HFFc6 (cell line): ENCODE data around the gene ZNF574. TPM values are rescaled to one million over a fixed set of nuclear protein-coding genes. Genes with fewer than 3 reads are reported as not detected.
A peak's percentile ranks its signal among the peaks of the same experiment; 100 is the strongest.

Experiments used
- DNase-seq: peaks from one replicate; pipeline ENCODE4 v3.0.0-alpha.2; 2018
- H3K27ac Mint-ChIP-seq: 2 replicates; pipeline ENCODE4 v1.8.0; 2020; ENCODE audit warnings: mild to moderate bottlenecking, mixed read lengths
- H3K27me3 Mint-ChIP-seq: 2 replicates; pipeline ENCODE4 v1.8.0; 2021; ENCODE audit warnings: mild to moderate bottlenecking, moderate library complexity, mixed read lengths; ENCODE audit not compliant: insufficient read depth
- H3K36me3 Mint-ChIP-seq: 2 replicates; pipeline ENCODE4 v1.8.0; 2021; ENCODE audit warnings: low read depth, mixed read lengths
- H3K4me1 Mint-ChIP-seq: 2 replicates; pipeline ENCODE4 v1.8.0; 2020; ENCODE audit warnings: low read depth, mixed read lengths
- H3K4me3 Mint-ChIP-seq: 2 replicates; pipeline ENCODE4 v1.8.0; 2020; ENCODE audit warnings: mild to moderate bottlenecking, moderate library complexity, mixed read lengths
- H3K9me3 Mint-ChIP-seq: 2 replicates; pipeline ENCODE4 v1.8.0; 2020; ENCODE audit warnings: mild to moderate bottlenecking, mixed read lengths
- long read RNA-seq: library from polyadenylated mRNA; unstranded; transcript quantifications from one replicate; pipeline ENCODE4 v2.0.0, GENCODE V29; 2019
- total RNA-seq, 6 experiments: library from RNA; stranded (reverse); fragmentation: NEBNext Ultra II Directional; extraction: Animal tissue kit (Norgen Biotek cat#: 25700); gene quantifications; 2 replicates in 1 of 6; 3 replicates in 5 of 6; pipeline ENCODE4 v1.2.3, GENCODE V29; 2021
- TF ChIP-seq, protein P1 (sequence below): fragments of 200-600 bp; sonication (generic); IDR thresholded peaks from 2 replicates; pipeline ENCODE4 v1.5.0; 2021; ENCODE audit warnings: antibody characterized with exemption, mild to moderate bottlenecking

Gene ZNF574, protein sequence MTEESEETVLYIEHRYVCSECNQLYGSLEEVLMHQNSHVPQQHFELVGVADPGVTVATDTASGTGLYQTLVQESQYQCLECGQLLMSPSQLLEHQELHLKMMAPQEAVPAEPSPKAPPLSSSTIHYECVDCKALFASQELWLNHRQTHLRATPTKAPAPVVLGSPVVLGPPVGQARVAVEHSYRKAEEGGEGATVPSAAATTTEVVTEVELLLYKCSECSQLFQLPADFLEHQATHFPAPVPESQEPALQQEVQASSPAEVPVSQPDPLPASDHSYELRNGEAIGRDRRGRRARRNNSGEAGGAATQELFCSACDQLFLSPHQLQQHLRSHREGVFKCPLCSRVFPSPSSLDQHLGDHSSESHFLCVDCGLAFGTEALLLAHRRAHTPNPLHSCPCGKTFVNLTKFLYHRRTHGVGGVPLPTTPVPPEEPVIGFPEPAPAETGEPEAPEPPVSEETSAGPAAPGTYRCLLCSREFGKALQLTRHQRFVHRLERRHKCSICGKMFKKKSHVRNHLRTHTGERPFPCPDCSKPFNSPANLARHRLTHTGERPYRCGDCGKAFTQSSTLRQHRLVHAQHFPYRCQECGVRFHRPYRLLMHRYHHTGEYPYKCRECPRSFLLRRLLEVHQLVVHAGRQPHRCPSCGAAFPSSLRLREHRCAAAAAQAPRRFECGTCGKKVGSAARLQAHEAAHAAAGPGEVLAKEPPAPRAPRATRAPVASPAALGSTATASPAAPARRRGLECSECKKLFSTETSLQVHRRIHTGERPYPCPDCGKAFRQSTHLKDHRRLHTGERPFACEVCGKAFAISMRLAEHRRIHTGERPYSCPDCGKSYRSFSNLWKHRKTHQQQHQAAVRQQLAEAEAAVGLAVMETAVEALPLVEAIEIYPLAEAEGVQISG
- 10 to 100 TPM; 14.0 to 16.5 (median 15.1) TPM for total RNA-seq
- long read RNA-seq, transcript ZNF574-202 (2 exons, 2,940 nt): major isoform, 10 of 15 reads
- long read RNA-seq, partial matches to known transcripts: 5 of 15 reads
- long read RNA-seq, other reads (novel, unspliced or antisense): 0 of 15 reads

- H3K9me3 Mint-ChIP-seq: no peaks in the 10 kb centered on the region
- H3K36me3 Mint-ChIP-seq: peaks cover 12% of the 10 kb centered on the region; the same call in 1 of the 2 replicates
- peak within 1 kb of the TSS; percentile 100 for H3K27ac Mint-ChIP-seq
- TF ChIP-seq, protein P1, sequence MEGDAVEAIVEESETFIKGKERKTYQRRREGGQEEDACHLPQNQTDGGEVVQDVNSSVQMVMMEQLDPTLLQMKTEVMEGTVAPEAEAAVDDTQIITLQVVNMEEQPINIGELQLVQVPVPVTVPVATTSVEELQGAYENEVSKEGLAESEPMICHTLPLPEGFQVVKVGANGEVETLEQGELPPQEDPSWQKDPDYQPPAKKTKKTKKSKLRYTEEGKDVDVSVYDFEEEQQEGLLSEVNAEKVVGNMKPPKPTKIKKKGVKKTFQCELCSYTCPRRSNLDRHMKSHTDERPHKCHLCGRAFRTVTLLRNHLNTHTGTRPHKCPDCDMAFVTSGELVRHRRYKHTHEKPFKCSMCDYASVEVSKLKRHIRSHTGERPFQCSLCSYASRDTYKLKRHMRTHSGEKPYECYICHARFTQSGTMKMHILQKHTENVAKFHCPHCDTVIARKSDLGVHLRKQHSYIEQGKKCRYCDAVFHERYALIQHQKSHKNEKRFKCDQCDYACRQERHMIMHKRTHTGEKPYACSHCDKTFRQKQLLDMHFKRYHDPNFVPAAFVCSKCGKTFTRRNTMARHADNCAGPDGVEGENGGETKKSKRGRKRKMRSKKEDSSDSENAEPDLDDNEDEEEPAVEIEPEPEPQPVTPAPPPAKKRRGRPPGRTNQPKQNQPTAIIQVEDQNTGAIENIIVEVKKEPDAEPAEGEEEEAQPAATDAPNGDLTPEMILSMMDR: no peak
- DNase-seq: peak; percentile 99
- peaks cover 18% of the 10 kb centered on the region for H3K27me3 Mint-ChIP-seq
- peaks cover 38% of the 10 kb centered on the region for H3K4me1 Mint-ChIP-seq
- peak within 1 kb of the TSS; percentile 97 for H3K4me3 Mint-ChIP-seq
These were observed at the start of gene ZNF574 for GRCh38 chr19:42075616-42076379. TSS of gene ZNF574 (plus strand) at chr19:42076166. CDS start at chr19:42078607, 2,441 bp downstream.

GRCh38 chr19:42028304-42029216 lies 47.4 kb upstream of the ZNF574 start:
- DNase-seq: no peak
- H3K27me3 Mint-ChIP-seq: peaks cover 34% of the 10 kb centered on the region
- H3K4me1 Mint-ChIP-seq: peaks cover 22% of the 10 kb centered on the region
- H3K36me3 Mint-ChIP-seq: no peaks in the 10 kb centered on the region
- H3K4me3 Mint-ChIP-seq: no peak overlapping the region
- TF ChIP-seq, protein P1: peak; percentile 79
- no peak overlapping the region for H3K27ac Mint-ChIP-seq
- H3K9me3 Mint-ChIP-seq: no peaks in the 10 kb centered on the region

GRCh38 chr19:42030645-42031440 lies 45.1 kb upstream of the ZNF574 start:
- TF ChIP-seq, protein P1: no peak
- Mint-ChIP-seq H3K4me3 (no peak overlapping the region), H3K27me3 (peaks cover 34% of the 10 kb centered on the region), H3K4me1 (peaks cover 10% of the 10 kb centered on the region), H3K9me3 (no peaks in the 10 kb centered on the region), H3K27ac (no peak overlapping the region), H3K36me3 (no peaks in the 10 kb centered on the region)
- DNase-seq: no peak

DNA sequence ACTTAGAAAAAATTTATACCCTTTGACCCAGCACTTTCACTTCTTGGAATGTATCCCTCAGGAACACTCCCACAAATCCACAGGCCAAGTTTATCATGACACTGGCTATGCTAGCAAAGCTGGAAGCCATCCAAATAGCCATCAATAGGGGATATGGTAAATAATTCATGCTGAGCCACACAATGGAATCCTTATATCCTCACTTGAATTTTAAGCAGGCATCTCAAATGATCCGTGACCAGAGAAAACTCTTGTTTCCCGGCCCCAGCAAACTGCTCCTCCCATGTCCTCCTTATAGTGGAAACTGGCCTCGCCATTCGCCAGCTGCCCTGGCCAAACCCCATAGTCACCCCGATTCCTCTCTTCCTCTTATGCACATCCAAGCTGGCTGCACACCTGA lies 43.5 kb upstream of the ZNF574 start:
- Mint-ChIP-seq H3K27me3 (peaks cover 29% of the 10 kb centered on the region), H3K27ac (no peak overlapping the region), H3K4me1 (peaks cover 10% of the 10 kb centered on the region), H3K4me3 (no peak overlapping the region), H3K9me3 (no peaks in the 10 kb centered on the region), H3K36me3 (no peaks in the 10 kb centered on the region)
- TF ChIP-seq, protein P1: no peak
- DNase-seq: no peak
